Measurements from ENCODE around the gene USH2A.

The USH2A gene

GRCh38 chr1:215842905-215843304, 580.3 kb downstream of the USH2A start:
- no peak for DNase-seq

GRCh38 chr1:215835951-215836350, 587.3 kb downstream of the USH2A start:
- no peak for DNase-seq

- DNase-seq = no peak
These were observed 589.1 kb downstream of the USH2A start for GRCh38 chr1:215833941-215834729.

- no peak for DNase-seq
These were observed 592.9 kb downstream of the USH2A start for GRCh38 chr1:215830226-215830810.

- DNase-seq = no peak
These were observed 598.2 kb downstream of the USH2A start for GRCh38 chr1:215825056-215825455.

- DNase-seq = no peak
These were observed 599.0 kb downstream of the USH2A start for GRCh38 chr1:215824245-215824644.

GRCh38 chr1:215819114-215819513, 604.1 kb downstream of the USH2A start:
- DNase-seq = no peak

- no peak for DNase-seq
These were observed 615.3 kb downstream of the USH2A start for GRCh38 chr1:215807911-215808436.

GRCh38 chr1:215807218-215807617, 616.0 kb downstream of the USH2A start:
- DNase-seq = no peak

GRCh38 chr1:215797859-215798258, 625.4 kb downstream of the USH2A start:
- no peak for DNase-seq

- DNase-seq = no peak
These were observed 629.1 kb downstream of the USH2A start for GRCh38 chr1:215794156-215794555.

GRCh38 chr1:215793180-215793579, 630.1 kb downstream of the USH2A start:
- no peak for DNase-seq

GRCh38 chr1:215792446-215792845, 630.8 kb downstream of the USH2A start:
- DNase-seq = no peak

- no peak for DNase-seq
These were observed 633.3 kb downstream of the USH2A start for GRCh38 chr1:215789981-215790380.

- DNase-seq = no peak
These were observed 636.3 kb downstream of the USH2A start for GRCh38 chr1:215786997-215787396.

GRCh38 chr1:215780641-215781040, 642.6 kb downstream of the USH2A start:
- no peak for DNase-seq

GRCh38 chr1:215780139-215780538, 643.1 kb downstream of the USH2A start:
- no peak for DNase-seq

- DNase-seq = no peak
These were observed 643.5 kb downstream of the USH2A start for GRCh38 chr1:215779729-215780128.

GRCh38 chr1:215777370-215777925, 645.8 kb downstream of the USH2A start:
- DNase-seq = no peak

- no peak for DNase-seq
These were observed 646.9 kb downstream of the USH2A start for GRCh38 chr1:215776336-215776735.

- no peak for DNase-seq
These were observed 651.1 kb downstream of the USH2A start for GRCh38 chr1:215772151-215772550.

GRCh38 chr1:215768303-215768702, 654.9 kb downstream of the USH2A start:
- no peak for DNase-seq

GRCh38 chr1:215767761-215768160, 655.5 kb downstream of the USH2A start:
- no peak for DNase-seq

GRCh38 chr1:215766521-215766920, 656.7 kb downstream of the USH2A start:
- no peak for DNase-seq
